NCI-H774 (cell line): ENCODE measurements around the gene CACNA1F.

Source experiments
- DNase-seq: peaks from one replicate; lab custom pipeline; 2025; lab: John Stamatoyannopoulos, UW

Gene CACNA1F

DNA sequence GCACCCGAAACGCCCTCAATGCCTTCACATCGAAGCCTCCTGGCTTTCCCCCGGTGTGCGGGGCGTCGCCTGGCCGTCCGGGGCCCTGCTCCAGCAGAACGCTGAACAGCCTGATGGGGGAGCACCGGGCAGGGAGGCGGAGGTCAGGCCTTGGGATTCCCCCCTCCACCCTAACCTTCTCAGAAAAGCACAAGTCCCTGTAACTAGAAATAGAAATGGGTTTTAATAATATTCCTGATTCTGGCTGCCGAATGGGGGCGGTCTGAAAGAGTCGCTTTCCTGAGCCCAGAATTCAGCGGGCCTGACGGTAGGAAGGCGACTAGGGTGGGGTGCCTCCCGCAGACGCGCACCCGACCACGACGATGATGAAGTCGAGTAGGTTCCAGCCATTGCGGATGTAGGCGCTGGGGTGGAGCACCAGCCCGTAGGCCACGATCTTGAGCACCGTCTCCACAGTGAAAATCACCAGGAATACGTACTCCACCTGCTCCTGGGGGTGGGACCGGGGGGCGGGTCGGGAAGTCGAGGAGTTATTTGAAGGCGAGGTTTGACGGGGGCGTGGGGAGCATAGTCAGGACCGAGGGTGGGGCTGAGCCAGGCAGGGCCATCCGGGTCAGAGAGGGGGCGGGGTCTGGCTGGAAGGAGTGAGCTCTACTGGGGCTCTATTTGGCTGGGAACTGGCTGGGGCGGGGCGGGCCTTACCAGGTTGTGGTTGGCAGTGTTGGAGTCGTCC, 2.5 kb downstream of the CACNA1F start:
- DNase-seq = peak; percentile 53

DNA sequence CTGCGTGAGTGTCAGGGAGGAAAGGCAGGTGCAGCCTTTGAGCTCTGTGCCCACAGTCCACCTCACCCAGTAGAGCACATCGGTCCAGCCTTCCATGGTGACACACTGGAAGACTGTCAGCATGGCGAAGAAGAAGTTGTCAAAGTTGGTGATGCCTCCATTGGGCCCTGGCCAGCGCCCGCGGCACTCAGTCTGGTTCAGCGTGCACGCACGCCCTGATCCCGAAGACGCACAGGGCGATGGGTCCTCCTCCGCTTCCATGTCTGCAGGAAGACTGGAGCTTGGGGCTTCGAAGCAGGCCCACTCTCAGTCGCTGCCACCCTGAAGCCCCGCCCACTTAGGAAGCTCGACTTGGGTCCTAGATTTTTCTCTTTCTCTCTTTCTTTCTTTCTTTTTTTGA, 5.0 kb downstream of the CACNA1F start:
- no peak for DNase-seq

DNA sequence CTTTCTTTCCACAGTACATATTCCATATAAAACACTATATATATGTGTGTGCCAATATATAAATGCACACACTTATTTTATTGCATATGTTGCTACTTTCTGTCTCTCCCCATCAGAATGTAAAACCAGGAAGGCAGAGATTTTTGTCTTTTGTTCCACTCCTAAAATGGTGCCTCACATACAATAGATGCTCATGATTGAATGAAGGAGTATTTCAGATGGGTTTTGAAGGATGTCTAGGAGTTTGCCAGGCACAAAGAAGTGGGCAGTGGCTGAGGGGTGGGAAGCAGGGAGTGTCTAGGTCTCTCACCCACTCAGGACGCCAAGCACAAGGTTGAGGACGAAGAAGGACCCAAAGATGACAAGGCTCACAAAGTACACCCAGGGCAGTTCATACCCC, 5.4 kb downstream of the CACNA1F start:
- DNase-seq = no peak

DNA sequence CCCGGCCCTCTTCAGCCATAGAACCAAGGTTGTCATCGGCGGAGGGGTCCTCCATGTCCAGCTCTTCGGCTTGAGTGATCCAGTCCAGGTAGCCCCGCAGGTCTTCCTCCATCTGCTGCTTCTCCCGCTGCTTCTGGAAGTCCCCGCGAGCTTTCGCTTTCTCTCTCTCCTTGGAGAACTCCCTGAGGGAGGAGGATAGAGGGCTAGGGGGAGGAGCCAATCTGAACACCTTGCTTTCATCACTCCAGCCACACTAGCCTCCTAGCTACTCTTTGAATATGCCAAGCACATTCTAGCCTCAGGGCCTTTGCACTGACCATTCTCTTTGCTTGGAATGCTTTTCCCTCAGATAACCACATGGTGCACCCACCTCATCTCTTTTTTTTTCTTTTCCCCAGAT, 6.2 kb downstream of the CACNA1F start:
- no peak for DNase-seq

DNA sequence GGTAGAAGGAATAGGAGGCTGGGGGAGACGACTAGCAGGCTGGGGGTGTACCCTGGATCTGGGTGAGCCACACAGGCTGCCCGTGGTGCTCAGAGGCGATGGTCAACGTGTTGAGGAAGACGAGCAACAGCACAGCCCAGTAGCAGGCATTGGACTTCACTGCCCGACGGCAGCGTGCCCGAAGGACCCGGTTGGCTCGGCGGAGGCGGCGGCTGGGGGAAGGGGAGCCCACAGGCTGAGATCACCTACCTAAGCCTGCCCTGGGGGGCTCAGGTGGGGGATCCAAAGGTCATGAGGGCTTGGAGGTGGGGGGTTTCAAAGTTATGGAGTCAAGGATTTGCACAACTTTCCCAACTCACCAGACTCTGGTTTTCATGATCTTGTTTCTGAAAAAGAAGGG, 7.3 kb downstream of the CACNA1F start:
- no peak for DNase-seq

DNA sequence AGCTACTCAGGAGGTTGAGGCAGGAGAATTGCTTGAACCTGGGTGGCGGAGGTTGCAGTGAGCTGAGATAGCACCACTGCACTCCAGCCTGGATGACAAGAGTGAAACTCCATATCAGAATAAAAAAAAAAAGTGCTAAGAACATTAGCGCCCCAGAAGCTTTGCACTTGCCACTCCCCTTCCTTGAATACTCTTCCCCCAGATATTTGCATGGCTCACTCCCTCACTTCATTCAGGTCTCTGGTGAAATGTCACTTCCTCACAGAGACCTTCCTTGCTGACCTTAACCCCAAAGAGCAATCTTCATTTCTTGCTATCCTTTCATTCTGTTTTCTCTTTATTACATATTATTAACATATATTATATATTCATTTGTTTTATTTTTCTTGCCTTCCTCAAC, 11.3 kb downstream of the CACNA1F start:
- no peak for DNase-seq

DNA sequence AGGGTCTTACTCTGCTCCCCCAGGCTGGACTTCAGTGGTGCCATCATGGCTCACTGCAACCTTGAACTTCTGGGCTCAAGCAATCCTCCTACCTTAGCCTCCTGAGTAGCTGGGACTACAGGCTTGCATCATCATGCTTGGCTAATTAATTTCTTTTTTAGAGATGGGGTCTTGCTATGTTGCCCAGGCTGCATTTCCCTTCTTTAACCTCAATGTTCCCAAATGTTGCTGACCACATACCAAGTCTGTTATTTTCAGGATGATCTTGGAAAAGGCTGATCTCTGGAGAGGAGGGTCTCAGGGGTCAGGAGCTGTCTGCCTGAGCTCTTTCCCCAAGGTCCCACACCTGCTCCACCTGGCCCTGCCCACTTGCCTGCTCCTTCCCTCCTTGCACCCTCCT, 13.0 kb downstream of the CACNA1F start:
- no peak for DNase-seq

DNA sequence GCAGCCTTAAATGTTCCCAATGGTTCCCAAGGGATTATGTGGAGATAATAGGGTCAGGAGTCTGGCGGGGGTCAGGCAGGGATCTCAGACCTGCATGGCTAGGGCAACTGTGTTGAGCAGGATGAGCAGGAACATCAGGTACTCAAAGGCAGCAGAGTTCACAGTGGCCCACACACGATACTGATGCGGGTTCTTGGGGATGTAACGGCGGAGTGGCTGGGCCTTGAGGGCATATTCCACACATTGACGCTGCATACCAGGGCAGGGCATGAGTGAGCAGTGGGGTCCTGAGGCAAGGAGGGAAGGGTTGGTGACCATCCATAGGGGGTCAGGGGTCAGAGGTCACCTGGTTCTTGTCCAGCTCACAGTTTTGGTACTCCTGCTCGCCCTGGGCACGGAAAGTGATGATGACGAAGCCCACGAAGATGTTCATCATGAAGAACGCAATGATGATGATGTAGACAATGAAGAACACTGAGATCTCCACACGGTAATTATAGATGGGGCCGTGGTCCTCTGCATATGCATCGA, 18.1 kb downstream of the CACNA1F start:
- DNase-seq = no peak

DNA sequence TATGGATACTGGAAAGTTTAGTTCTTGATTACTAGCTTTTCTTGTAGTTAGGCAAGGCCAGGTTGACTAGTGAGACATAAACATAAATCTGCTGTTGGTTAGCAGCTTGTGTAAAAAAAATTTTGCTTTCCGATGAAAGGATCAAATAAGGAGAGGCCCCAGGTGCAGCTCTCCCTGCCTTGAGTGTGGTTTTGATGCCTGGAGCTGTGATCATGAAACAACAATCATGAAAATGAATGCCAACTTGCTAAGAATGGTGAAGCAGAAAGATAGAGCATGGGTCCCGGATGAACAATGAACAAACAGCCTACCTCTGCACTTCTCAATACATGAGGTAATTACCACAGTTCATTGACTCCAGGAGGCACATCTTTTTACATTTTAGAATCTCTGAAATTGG, 18.7 kb downstream of the CACNA1F start:
- DNase-seq = no peak

DNA sequence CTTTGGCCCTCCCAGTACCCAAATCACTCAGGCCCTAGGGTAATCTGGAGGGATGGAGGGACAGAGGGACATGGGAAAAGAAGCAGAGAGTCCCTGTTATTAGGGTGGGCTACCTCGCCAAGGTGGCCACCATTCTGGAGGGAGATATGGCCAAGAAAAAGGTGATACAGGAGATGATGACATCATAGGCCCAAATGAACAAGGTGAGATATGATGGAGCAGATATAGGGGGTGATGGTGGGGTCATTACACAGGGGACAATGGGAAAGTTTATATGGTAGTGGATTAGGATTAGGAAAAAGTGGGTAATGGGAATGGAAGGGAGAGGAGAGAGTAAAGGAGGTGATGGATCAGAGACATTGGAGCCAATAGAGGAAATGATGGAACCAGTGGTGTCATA, 20.3 kb downstream of the CACNA1F start:
- DNase-seq = no peak

DNA sequence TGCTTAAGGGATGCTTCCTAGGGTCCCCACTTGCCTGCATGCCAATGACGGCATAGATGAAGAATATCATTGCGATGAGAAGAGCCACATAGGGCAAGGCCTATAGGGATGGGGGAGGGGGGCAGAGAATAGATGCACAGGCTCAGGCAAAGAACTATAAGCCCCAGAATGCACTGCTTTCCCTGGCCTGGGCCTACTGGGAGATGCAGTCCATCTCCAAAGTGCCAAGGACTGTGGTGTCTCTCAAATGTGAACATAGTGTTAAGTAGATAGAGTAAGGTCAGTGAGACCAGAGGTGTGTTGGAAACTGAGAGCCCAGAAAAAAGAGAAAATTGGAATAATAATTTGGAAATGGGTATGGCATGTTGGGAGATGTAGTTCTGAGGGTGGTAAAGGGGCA, 20.9 kb downstream of the CACNA1F start:
- no peak for DNase-seq

DNA sequence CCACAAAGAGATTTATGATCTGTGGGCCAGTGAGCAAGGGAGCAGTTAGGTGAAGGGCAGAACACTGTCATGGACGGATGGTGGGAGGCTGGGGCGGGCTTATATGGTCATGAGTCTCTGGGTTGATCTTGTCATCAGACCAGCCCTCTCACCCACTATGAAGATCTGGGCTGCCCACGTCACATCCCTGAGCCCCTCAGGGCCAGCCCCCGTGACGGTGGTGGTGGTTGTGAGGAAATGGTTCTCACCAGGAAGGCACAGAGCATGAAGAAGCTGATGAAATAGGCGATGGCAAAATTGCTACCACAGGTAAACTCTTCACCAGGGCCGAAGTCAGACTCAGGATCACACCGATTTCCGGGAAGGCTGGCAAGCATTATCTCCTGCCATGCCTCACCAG, 22.1 kb downstream of the CACNA1F start:
- DNase-seq = no peak

DNA sequence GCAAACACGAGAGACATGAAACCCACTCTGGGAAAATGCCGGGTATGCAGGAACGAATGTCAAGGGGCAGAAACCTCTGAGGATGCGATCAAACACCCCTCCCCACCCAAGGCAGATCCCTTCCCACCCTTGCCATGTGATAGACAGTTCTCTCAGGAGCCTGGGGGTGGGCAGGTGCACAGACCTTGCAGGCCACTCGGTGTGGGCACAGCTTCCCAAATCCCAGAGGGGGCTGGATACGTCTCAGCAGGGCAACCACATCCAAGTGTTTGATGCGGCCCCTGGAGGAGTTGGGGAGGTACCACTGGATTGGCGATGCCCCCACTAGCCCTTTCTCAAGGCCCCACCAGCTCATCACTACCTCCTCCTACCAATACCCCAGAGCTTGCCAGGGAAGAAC, 22.7 kb downstream of the CACNA1F start:
- DNase-seq = no peak

DNA sequence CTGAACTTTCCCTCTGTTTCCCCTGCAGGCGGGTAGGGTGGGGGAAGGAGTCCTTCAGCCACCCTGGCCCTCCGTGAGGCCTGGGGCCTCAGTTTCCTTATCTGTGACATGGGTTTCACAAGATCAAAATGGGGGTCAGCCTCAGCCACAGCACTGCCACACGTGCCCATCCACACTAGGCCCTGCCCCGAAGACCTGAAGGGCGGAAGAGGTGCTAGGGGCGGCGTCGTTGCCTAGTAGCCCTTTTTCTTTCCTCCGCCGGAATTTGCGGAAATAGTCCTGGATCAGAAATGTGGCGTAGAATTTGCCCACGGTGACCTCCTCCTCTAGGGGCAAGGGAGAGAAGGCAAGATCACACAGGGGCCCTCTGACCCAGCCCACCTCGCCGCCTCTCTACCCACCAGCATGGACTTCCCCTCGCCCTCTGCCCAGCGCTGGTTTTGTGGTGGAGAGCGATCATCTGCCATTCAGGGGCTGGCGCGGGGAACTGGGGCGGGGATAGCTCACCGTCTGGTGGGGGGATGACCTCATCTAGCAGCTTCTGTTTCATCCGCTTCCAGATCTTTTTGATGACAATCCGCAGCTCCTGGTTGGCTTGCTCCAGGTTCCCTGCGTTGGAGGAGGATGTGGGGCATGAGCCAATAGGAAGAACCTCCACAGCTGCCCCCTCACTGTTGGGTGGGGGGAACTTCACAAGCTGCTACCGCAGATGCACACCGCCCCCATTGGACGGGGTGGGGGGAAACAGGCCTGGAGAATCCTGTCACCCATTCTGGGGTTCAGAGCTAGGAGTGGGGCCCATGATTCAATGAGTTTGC, 23.5 kb downstream of the CACNA1F start:
- DNase-seq = no peak

DNA sequence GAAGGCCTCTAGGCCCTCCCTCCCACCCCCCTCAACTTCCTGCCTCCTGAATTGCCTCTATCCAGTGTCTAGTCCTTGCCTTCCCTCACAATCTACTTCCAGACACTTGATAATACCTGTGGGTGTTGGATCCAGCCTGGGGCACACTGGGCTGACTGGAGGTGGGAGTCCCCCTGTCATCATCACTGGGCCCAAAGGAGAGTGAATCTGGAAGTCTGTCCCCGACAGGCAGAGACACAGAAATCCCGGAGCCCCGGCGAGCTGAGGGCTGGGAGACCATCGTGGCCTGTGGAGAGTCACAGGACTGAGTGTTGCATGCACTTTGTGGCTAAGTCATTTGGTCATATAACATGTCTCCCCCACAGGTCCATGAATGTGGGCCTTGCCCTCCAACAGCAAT, 24.7 kb downstream of the CACNA1F start:
- no peak for DNase-seq

DNA sequence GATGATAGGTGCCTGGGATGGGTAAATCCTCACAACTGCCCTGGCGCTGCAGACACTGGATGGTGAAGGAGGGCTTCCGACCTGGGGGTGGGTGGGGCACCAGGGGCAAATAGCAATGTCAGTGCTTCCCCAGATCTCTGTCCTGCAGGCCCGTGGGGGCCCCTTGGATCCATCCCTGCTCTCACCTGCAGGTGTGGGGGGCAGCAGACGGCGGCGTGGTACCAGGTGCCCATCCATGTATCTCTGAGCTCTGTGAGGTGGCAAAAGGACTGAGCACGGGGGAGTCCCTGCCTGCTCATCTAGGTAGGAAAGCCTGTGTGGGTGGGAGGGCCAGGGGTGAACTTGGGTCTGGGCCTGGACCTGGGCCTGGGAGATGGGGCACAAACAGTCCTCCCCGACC, 26.6 kb downstream of the CACNA1F start:
- no peak for DNase-seq

DNA sequence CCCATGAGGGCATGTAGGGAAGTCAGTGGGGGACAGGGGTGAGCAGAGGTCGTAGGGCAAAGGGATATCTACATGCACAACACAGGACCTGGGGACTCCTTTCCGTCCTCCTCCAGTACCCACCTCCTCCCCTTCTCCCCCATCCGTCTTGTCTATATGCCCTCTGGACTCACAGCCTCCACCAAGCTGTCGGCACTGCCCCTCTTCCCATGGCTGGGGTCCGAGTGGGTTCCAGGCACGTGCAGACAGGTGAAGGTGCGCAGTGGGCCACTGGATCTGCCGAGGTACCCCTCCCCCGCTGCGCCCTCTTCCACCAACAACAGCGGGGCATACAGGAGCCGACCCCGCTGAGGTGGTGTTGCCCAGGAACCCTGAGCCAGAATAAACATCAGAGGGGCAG, 27.7 kb downstream of the CACNA1F start:
- DNase-seq = no peak

DNA sequence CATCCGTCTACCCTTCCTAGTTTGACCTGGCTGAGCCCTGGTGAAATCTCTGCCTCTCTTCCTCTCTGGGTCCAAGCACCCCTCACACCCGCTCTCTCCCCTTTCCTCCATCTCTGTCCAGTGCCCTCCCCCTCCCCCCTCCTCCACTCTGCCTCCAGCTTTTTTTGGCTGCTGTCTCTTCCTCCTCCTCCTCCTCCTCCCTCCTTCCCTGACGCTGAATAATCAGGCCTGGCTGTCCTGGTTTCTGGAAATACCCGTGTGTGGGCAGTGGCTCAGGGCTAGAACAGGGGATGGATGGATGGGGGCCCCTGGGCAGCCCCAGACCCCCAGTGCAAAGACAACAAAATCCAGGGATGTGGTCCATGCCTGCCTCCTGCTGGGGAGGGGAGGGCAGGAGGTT, 28.4 kb downstream of the CACNA1F start:
- DNase-seq = no peak

DNA sequence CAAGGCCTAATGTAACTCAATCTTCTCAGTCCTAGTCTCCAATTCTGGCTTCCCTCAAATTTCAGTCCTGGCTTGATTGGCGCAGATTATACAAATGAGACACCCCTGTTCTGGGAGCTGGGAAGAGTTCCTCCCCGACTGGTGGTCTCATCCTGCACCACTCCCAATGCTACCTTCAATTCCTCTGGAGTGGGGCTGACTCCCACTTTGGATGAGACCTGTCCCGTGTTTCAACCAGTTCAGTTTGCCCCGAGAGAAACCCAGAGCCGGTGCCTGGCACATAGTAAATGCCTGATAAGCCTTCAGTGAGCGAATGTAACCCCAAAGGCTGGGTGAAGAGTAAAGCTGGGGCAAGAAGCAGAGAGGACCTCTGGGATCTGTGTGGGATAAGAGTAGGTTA, 29.1 kb downstream of the CACNA1F start:
- DNase-seq = no peak

DNA sequence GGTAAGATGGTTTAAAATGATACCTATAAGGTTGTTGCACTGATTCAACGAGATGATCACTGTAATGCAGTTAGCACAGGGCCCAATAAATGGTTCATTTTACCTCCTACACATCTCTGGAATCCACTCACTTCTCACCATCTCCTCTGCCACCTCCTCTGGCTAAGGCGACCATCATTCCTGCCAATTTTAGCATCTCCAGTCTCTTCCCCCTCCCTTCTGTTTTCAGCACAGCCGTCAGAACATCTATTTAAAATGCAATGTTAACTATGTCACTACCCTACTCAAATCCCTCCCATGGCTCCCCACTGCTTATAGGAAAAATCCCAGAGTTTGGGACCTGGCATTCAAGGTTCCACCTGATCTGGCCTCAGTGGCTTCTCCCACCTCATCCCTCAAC, 29.6 kb downstream of the CACNA1F start:
- no peak for DNase-seq

DNA sequence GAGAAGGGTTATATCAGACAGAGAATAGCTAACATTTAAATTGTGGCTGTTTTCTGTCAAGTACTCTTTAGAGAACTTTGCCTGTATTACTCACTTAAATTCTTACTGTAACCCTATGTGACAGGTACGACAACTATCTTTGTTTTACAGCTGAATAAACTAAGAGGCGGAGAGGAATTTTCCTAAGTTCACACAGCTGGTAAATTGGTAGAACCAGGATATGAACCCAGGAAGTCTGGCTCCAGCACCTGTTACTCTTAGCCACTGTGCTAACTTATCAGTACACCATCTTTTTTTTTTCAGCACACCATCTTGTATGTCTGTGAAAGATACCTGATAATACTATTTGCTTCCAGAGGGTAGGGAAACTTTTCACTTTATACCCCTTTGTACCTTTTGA, 31.1 kb downstream of the CACNA1F start:
- peak; percentile 42 for DNase-seq

DNA sequence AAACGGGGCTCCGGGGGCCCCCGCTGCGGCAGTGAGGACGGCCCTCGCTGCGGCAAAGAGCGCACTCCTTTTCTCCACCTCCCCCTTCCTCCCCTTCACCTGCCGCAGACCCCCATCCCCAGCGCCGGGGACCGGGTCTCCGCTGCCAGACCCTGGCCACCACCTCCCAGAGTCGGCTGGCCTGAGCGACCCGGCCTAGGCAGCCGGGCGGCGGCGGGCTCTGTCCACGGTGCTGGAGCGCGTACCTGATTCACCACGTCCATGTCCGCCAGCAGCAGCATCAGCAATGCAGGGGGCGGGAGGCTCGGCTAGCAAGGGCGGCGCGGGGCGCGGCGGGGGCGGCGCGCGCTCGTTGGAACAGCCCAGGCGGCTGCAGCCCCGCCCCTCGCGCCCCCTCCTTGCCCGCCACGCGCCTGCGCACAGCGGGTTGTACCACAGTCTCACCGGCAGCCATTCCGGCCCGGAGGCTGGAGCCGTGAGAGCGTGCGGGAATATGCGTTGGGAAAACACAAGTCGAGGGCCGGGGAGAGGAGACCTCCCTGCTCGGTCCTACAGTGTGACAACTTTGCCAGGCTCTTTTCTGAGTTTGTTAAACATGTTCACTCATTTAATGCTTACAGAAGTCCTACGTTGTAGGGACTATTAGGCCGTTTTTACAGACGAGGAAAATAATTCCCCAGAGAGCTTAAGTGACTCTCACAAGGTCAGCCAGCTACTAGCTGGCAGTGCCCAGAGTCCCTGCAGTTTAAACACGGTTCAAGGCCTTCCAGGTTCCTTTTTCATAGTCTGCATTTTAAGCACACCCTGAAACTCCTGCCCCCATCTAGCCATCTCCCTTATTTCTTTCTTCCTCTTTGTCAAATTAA, 33.0 kb downstream of the CACNA1F start, which contains the start of gene SYP:
SYP (minus strand) TSS at position 288 of the 866 bp plus-strand sequence; CDS start at position 281, 7 bp downstream.
- DNase-seq = peak; percentile 71

DNA sequence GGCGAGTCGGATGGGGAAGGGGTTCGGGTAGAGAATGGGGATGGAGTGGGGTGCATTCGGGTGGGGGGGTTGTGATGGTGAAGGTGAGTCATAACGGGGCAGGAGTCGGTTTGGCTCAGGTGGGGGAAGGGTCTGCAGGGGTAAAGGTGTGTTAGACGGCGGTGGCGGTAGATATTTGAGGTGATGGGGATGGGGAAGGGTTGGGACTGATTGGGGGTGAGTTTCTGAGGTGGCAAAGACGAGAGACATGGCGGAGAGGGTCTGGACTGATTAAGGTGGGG, 33.9 kb downstream of the CACNA1F start:
- no peak for DNase-seq
